Fibroblast of lung (primary cell): ENCODE measurements around the gene LEPROT.

ENCODE experiments used
- CTCF ChIP-seq, 2 donors: IDR thresholded peaks in 1 of 2; conservative IDR thresholded peaks in 1 of 2; 1 replicate in 1 of 2; 2 replicates in 1 of 2; pipeline ENCODE4 v1.5.1; 2011 to 2012; ENCODE audit warnings: low read length in 2 of 2, control low read depth in 1 of 2, inconsistent platforms in 1 of 2, low read depth in 1 of 2, mild to moderate bottlenecking in 1 of 2
- EZH2 ChIP-seq: IDR thresholded peaks from 2 replicates; pipeline ENCODE4 v1.5.1; 2012; ENCODE audit warnings: low read length, control low read depth, mild to moderate bottlenecking; ENCODE audit errors: missing control alignments

GRCh38 chr1:65421351-65422025 is 1.0 kb downstream of the LEPROT start:
- TF ChIP-seq CTCF (conservative IDR thresholded peaks at IDR 0.05 in 1 of 2, IDR thresholded peaks at IDR 0.05 in 1 of 2; ENCODE audit: low read depth in 1 of 2, low read length in 2 of 2) = no peak
- TF ChIP-seq EZH2 = no peak
